ENCODE measurements around the gene NETO1.

NETO1 gene

GRCh38 chr18:72846736-72847533 is 20.9 kb downstream of the NETO1 start:
- DNase-seq = no peak

- no peak for DNase-seq
These were observed 24.0 kb downstream of the NETO1 start for GRCh38 chr18:72843743-72844142.

- no peak for DNase-seq
These were observed 27.7 kb downstream of the NETO1 start for GRCh38 chr18:72840109-72840508.

GRCh38 chr18:72834731-72835130 is 33.1 kb downstream of the NETO1 start:
- no peak for DNase-seq

- no peak for DNase-seq
These were observed 34.3 kb downstream of the NETO1 start for GRCh38 chr18:72833471-72833870.

- DNase-seq = peak in 3 of 14 donors; percentile 3 to 10 (median 4)
These were observed 37.7 kb downstream of the NETO1 start for GRCh38 chr18:72830109-72830508.

- DNase-seq = no peak
These were observed 39.2 kb downstream of the NETO1 start for GRCh38 chr18:72828601-72829000.

GRCh38 chr18:72826736-72827135 is 41.1 kb downstream of the NETO1 start:
- no peak for DNase-seq

- DNase-seq = no peak
These were observed 44.4 kb downstream of the NETO1 start for GRCh38 chr18:72823345-72823744.

GRCh38 chr18:72822202-72822601 is 45.6 kb downstream of the NETO1 start:
- no peak for DNase-seq

GRCh38 chr18:72820571-72820970 is 47.2 kb downstream of the NETO1 start:
- no peak for DNase-seq

GRCh38 chr18:72819050-72819449 is 48.7 kb downstream of the NETO1 start:
- no peak for DNase-seq

GRCh38 chr18:72811047-72811446 is 56.7 kb downstream of the NETO1 start:
- no peak for DNase-seq

GRCh38 chr18:72808680-72809079 is 59.1 kb downstream of the NETO1 start:
- DNase-seq = peak in 11 of 14 donors; percentile 2 to 64 (median 20)

- no peak for DNase-seq
These were observed 68.7 kb downstream of the NETO1 start for GRCh38 chr18:72799106-72799505.

GRCh38 chr18:72783530-72783929 is 84.3 kb downstream of the NETO1 start:
- no peak for DNase-seq

GRCh38 chr18:72774914-72775313 is 92.9 kb downstream of the NETO1 start:
- no peak for DNase-seq

GRCh38 chr18:72772916-72773315 is 94.9 kb downstream of the NETO1 start:
- DNase-seq = no peak

- no peak for DNase-seq
These were observed 99.0 kb downstream of the NETO1 start for GRCh38 chr18:72768681-72769229.

- no peak for DNase-seq
These were observed 105.2 kb downstream of the NETO1 start for GRCh38 chr18:72762515-72763122.

- no peak for DNase-seq
These were observed 115.6 kb downstream of the NETO1 start for GRCh38 chr18:72752220-72752619.

- no peak for DNase-seq
These were observed 125.8 kb downstream of the NETO1 start for GRCh38 chr18:72742002-72742401.

- DNase-seq = no peak
These were observed 129.7 kb downstream of the NETO1 start for GRCh38 chr18:72738136-72738535.

- no peak for DNase-seq
These were observed 140.0 kb downstream of the NETO1 start for GRCh38 chr18:72727776-72728175.
